Endothelial cell of umbilical vein (primary cell): ENCODE results near the gene NF2. TPM values are rescaled to one million over a fixed set of nuclear protein-coding genes. Genes with fewer than 3 reads are reported as not detected.

ENCODE experiments used
- BruUV-seq: library from RNA; stranded (reverse); fragments of 400-500 nt; replicated peaks from 2 replicates; lab custom pipeline; 2021; lab: Mats Ljungman, UMichigan
- CTCF ChIA-PET: fragments of 300-600, 350-600 bp; sonication (Branson Sonifier 250); formaldehyde crosslinking; loops from one replicate; lab custom pipeline; 2021; ENCODE audit warnings: antibody characterized with exemption, inconsistent platforms; lab: Charles Lee
- POLR2A ChIA-PET: fragments of 300-600, 350-600 bp; sonication (Branson Sonifier 250); formaldehyde crosslinking; loops from one replicate; lab custom pipeline; 2021; ENCODE audit warnings: antibody characterized with exemption, inconsistent platforms; lab: Charles Lee
- DNase-seq: peaks from one replicate; pipeline ENCODE4 v3.0.0-alpha.2; 2011; ENCODE audit warnings: low read depth, low spot score
- FAIRE-seq: peaks from 2 replicates; lab custom pipeline; 2011; peaks lifted over from hg19 to GRCh38; lab: Jason Lieb, UNC
- H2AFZ ChIP-seq: 2 replicates; pipeline ENCODE4 v1.6.0; 2012; ENCODE audit warnings: low read depth, low read length, control low read depth, inconsistent platforms
- H3K27ac ChIP-seq: 2 replicates; pipeline ENCODE4 v1.5.1; 2011; ENCODE audit warnings: low read depth, mild to moderate bottlenecking, control low read depth, low read length, moderate library complexity; ENCODE audit not compliant: insufficient read depth
- H3K27me3 ChIP-seq, 2 experiments: 2 replicates each; pipeline versions ENCODE4 v1.6.0 to v1.6.1; 2011; ENCODE audit warnings: low read length in 2 of 2, mixed read lengths in 1 of 2; ENCODE audit not compliant: control insufficient read depth in 2 of 2, insufficient read depth in 2 of 2
- H3K36me3 ChIP-seq, 2 experiments: 2 replicates in 1 of 2; 3 replicates in 1 of 2; pipeline ENCODE4 v1.5.1; 2011; ENCODE audit warnings: low read length in 2 of 2, mild to moderate bottlenecking in 1 of 2, moderate library complexity in 1 of 2; ENCODE audit not compliant: control insufficient read depth in 2 of 2, insufficient read depth in 2 of 2; ENCODE audit errors: extremely low read depth in 1 of 2
- H3K4me1 ChIP-seq: 3 replicates; pipeline ENCODE4 v1.5.1; 2011; ENCODE audit warnings: mild to moderate bottlenecking, low read length; ENCODE audit not compliant: control insufficient read depth, insufficient read depth; ENCODE audit errors: extremely low read depth
- H3K4me2 ChIP-seq: 2 replicates; pipeline ENCODE4 v1.6.1; 2011; ENCODE audit warnings: low read length, control low read depth, mixed read lengths; ENCODE audit not compliant: insufficient read depth
- H3K4me3 ChIP-seq, 3 experiments: fragments of 200-600 bp in 1 of 3; sonication (generic), shearing (Covaris generic) in 1 of 3; replicated peaks in 1 of 3; 2 replicates each; pipeline ENCODE4 v1.5.1; 2011 to 2016; ENCODE audit warnings: control low read depth in 3 of 3, low read length in 3 of 3, mild to moderate bottlenecking in 2 of 3, inconsistent platforms in 1 of 3, low read depth in 1 of 3, moderate library complexity in 1 of 3; ENCODE audit not compliant: insufficient read depth in 1 of 3
- H3K79me2 ChIP-seq: 2 replicates; pipeline ENCODE4 v1.6.0; 2012; ENCODE audit warnings: low read length, inconsistent platforms; ENCODE audit not compliant: control insufficient read depth, insufficient read depth
- H3K9ac ChIP-seq: replicated peaks from 2 replicates; pipeline ENCODE3; 2011; ENCODE audit warnings: low read length, control low read depth; ENCODE audit not compliant: insufficient read depth; ENCODE audit errors: extremely low read depth
- H3K9me1 ChIP-seq: replicated peaks from 3 replicates; pipeline ENCODE4 v1.6.0; 2011; ENCODE audit warnings: mild to moderate bottlenecking, low read length; ENCODE audit not compliant: control insufficient read depth, insufficient read depth; ENCODE audit errors: extremely low read depth
- H3K9me3 ChIP-seq: replicated peaks from 2 replicates; pipeline ENCODE4 v1.5.1; 2012; ENCODE audit warnings: low read length, inconsistent platforms; ENCODE audit not compliant: control insufficient read depth, insufficient read depth
- H4K20me1 ChIP-seq: replicated peaks from 2 replicates; pipeline ENCODE3; 2011; ENCODE audit warnings: mild to moderate bottlenecking, low read length; ENCODE audit not compliant: control insufficient read depth, insufficient read depth; ENCODE audit errors: extremely low read depth
- EZH2 ChIP-seq: IDR thresholded peaks from 2 replicates; pipeline ENCODE4 v1.6.1; 2012; ENCODE audit warnings: borderline replicate concordance, low read depth, mild to moderate bottlenecking, moderate library complexity, low read length, inconsistent platforms; ENCODE audit not compliant: severe bottlenecking
- FOS ChIP-seq: IDR thresholded peaks from 2 replicates; pipeline ENCODE4 v1.6.1; 2011; ENCODE audit warnings: mild to moderate bottlenecking, low read length, moderate library complexity, borderline replicate concordance; ENCODE audit not compliant: insufficient read depth
- GATA2 ChIP-seq: IDR thresholded peaks from 2 replicates; pipeline ENCODE4 v1.7.0; 2011; ENCODE audit warnings: low read depth, mild to moderate bottlenecking, moderate library complexity, mixed read lengths, low read length; ENCODE audit not compliant: insufficient read length, insufficient read depth
- JUN ChIP-seq: IDR thresholded peaks from 2 replicates; pipeline ENCODE4 v1.6.1; 2011; ENCODE audit warnings: borderline replicate concordance, low read depth; ENCODE audit not compliant: insufficient read length, insufficient read depth
- MYC ChIP-seq: IDR thresholded peaks from one replicate; pipeline ENCODE4 v1.6.1; 2011; ENCODE audit warnings: mild to moderate bottlenecking, low read depth, low read length
- POLR2A ChIP-seq: IDR thresholded peaks from 2 replicates; pipeline ENCODE4 v1.6.1; 2012; ENCODE audit warnings: low read depth, mild to moderate bottlenecking, control low read depth, low read length
- POLR2AphosphoS5 ChIP-seq: IDR thresholded peaks from 2 replicates; pipeline ENCODE4 v1.6.1; 2012; ENCODE audit warnings: low read depth, mild to moderate bottlenecking, control low read depth, low read length, moderate library complexity; ENCODE audit not compliant: insufficient read depth
- dilution Hi-C: fragments of 300-500 bp; cut with MboI; formaldehyde crosslinking; loops from one replicate; pipeline ENCODE4 v1.15.0; 2019; ENCODE audit warnings: low sequenced_read_pairs; ENCODE audit not compliant: extremely low pct_ligation_motif_present
- intact Hi-C: fragments of 100-400 bp; cut with micrococcal nuclease; formaldehyde crosslinking; loops from one replicate; pipeline ENCODE4 v1.10.0; 2022
- polyA plus RNA-seq, 4 experiments: library from polyadenylated mRNA; depleted of rRNA in 3 of 4; stranded (reverse) in 3 of 4; unstranded in 1 of 4; fragments of >200 nt; gene quantifications; 2 replicates each; pipeline versions ENCODE4 v1.2.1 to v1.2.3, GENCODE V29; 2011 to 2012; ENCODE audit warnings: missing spikeins in 1 of 4
- total RNA-seq: library from RNA; stranded (reverse); gene quantifications from 2 replicates; pipeline ENCODE4 v1.2.3, GENCODE V29; 2021
- TF ChIP-seq, protein P1 (sequence below), 2 donors: IDR thresholded peaks; 1 replicate in 1 of 2; 2 replicates in 1 of 2; pipeline ENCODE4 v1.5.1; 2011; ENCODE audit warnings: low read length in 2 of 2, mild to moderate bottlenecking in 2 of 2, moderate library complexity in 2 of 2, control low read depth in 1 of 2, inconsistent platforms in 1 of 2, low read depth in 1 of 2; ENCODE audit not compliant: insufficient read depth in 1 of 2; ENCODE audit errors: extremely low read depth in 1 of 2
- TF ChIP-seq, protein P2 (sequence below): IDR thresholded peaks from 2 replicates; pipeline ENCODE4 v1.6.1; 2011; ENCODE audit not compliant: insufficient read depth, insufficient read length

Gene NF2
- total and polyA plus RNA-seq, 2 donors (not counting 3 experiments of a cell fraction or from before 2014, with no cell fraction given) = 27.8 to 115 TPM

DNA sequence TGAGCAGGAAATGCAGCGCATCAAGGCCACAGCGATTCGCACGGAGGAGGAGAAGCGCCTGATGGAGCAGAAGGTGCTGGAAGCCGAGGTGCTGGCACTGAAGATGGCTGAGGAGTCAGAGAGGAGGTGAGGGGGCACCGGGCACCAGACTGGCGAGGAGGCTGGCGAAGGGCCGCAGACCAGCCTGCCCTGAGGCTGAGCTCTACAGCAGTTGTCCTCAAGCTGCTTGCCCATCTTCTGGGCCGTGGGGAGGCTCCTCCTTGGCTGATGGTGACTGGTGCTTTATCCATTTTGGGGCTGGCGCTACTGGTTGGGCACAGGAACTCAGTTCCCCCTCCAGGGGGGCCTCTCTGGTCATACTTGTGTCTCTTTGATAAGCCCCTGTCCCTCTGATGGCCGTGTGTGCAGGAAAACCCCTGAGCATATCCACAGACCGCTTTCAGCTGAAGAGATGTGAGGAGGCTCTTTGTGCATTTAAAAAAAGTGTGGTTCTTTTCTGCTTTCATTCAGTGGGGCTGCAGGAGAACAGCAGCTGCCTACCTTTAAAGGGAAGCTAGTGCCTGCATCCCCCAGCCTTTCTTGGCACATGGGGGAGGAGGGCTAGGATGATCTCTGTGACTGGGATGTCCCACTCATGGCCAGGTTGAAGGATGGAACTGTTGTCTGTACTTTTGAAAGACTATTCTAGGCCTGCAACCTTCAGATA, 70.1 kb downstream of the NF2 start:
- no peaks in the 10 kb centered on the region for H3K79me2 ChIP-seq
- no peaks in the 10 kb centered on the region for H3K9me3 ChIP-seq
- no peaks in the 10 kb centered on the region for H3K9me1 ChIP-seq
- no peak for TF ChIP-seq POLR2A
- no peak for TF ChIP-seq JUN
- TF ChIP-seq POLR2AphosphoS5 = no peak
- TF ChIP-seq MYC = no peak
- no peak for TF ChIP-seq FOS
- no peak for TF ChIP-seq EZH2
- TF ChIP-seq, protein P1, sequence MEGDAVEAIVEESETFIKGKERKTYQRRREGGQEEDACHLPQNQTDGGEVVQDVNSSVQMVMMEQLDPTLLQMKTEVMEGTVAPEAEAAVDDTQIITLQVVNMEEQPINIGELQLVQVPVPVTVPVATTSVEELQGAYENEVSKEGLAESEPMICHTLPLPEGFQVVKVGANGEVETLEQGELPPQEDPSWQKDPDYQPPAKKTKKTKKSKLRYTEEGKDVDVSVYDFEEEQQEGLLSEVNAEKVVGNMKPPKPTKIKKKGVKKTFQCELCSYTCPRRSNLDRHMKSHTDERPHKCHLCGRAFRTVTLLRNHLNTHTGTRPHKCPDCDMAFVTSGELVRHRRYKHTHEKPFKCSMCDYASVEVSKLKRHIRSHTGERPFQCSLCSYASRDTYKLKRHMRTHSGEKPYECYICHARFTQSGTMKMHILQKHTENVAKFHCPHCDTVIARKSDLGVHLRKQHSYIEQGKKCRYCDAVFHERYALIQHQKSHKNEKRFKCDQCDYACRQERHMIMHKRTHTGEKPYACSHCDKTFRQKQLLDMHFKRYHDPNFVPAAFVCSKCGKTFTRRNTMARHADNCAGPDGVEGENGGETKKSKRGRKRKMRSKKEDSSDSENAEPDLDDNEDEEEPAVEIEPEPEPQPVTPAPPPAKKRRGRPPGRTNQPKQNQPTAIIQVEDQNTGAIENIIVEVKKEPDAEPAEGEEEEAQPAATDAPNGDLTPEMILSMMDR (IDR thresholded peaks at IDR 0.05; ENCODE audit: extremely low read depth in 1 of 2, insufficient read depth in 1 of 2, low read depth in 1 of 2, low read length in 2 of 2) = no peak
- TF ChIP-seq, protein P2, sequence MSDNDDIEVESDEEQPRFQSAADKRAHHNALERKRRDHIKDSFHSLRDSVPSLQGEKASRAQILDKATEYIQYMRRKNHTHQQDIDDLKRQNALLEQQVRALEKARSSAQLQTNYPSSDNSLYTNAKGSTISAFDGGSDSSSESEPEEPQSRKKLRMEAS = no peak
- TF ChIP-seq GATA2 = no peak
- H3K27ac ChIP-seq = no peak overlapping the region
- H4K20me1 ChIP-seq = no peaks in the 10 kb centered on the region
- dilution Hi-C loops = no loop called here
- H3K4me3 ChIP-seq = no peak overlapping the region
- no peak for FAIRE-seq
- H3K9ac ChIP-seq = no peak overlapping the region
- H3K4me1 ChIP-seq = no peaks in the 10 kb centered on the region
- DNase-seq = no peak
- CTCF ChIA-PET = interaction anchor here (2.1 kb wide), 1 partner anchor 17 kb away, joined by 7 read pairs; no protein-coding TSS in a partner anchor
- POLR2A ChIA-PET = no interaction called here
- H2AFZ ChIP-seq = no peak overlapping the region
- no peak overlapping the region for H3K4me2 ChIP-seq
- no TSS peak for BruUV-seq
- H3K27me3 ChIP-seq = no peaks in the 10 kb centered on the region
- peaks cover 11 to 46% of the 10 kb centered on the region in 2 experiments for H3K36me3 ChIP-seq
- intact Hi-C loops = no loop called here
